Progenitor cell of endocrine pancreas (in vitro differentiated cells): ENCODE data around the gene SULT1C2. TPM values are rescaled to one million over a fixed set of nuclear protein-coding genes. Genes with fewer than 3 reads are reported as not detected.
"Not testable (repeated sequence)": the region's sequence is repeated elsewhere in the genome, so short reads cannot be mapped to it uniquely, and the experiment has no call there.

ENCODE experiments used
- DNase-seq: peaks from one replicate; pipeline ENCODE4 v3.0.0; 2021; ENCODE audit warnings: low spot score; ENCODE audit not compliant: unreplicated experiment
- H3K27ac Mint-ChIP-seq: 2 replicates; pipeline ENCODE4 v1.8.0; 2021; ENCODE audit warnings: mild to moderate bottlenecking, moderate library complexity, mixed read lengths
- H3K27me3 Mint-ChIP-seq: 2 replicates; pipeline ENCODE4 v1.8.0; 2021; ENCODE audit warnings: mixed read lengths
- H3K36me3 Mint-ChIP-seq: 2 replicates; pipeline ENCODE4 v1.8.0; 2022; ENCODE audit warnings: mixed read lengths; ENCODE audit not compliant: insufficient read depth
- H3K4me1 Mint-ChIP-seq: 2 replicates; pipeline ENCODE4 v1.8.0; 2021; ENCODE audit warnings: low read depth, mixed read lengths
- H3K4me3 Mint-ChIP-seq: 2 replicates; pipeline ENCODE4 v1.8.0; 2021; ENCODE audit warnings: low read depth, mild to moderate bottlenecking, moderate library complexity, mixed read lengths
- H3K9me3 Mint-ChIP-seq: 2 replicates; pipeline ENCODE4 v1.8.0; 2021; ENCODE audit warnings: low read depth, mixed read lengths
- CTCF ChIP-seq: fragments of 200-600 bp; sonication (generic); IDR thresholded peaks from one replicate; pipeline ENCODE4 v1.5.0; 2021; ENCODE audit warnings: antibody characterized with exemption, mild to moderate bottlenecking; ENCODE audit not compliant: unreplicated experiment
- total RNA-seq: library from RNA; stranded (reverse); gene quantifications from 2 replicates; pipeline ENCODE4 v1.2.1, GENCODE V29; 2021

SULT1C2 gene
- total RNA-seq, 1 donor from 2014 or later: 15.4 TPM

- TF ChIP-seq CTCF: no peak
- no peak for DNase-seq
- H3K4me3 Mint-ChIP-seq: no peak overlapping the region
- H3K27ac Mint-ChIP-seq: peak overlapping the region; percentile 76
- peaks cover 10% of the 10 kb centered on the region for H3K36me3 Mint-ChIP-seq
- no peaks in the 10 kb centered on the region for H3K9me3 Mint-ChIP-seq
- H3K27me3 Mint-ChIP-seq: no peaks in the 10 kb centered on the region
- peaks cover 13% of the 10 kb centered on the region for H3K4me1 Mint-ChIP-seq
Observed at GRCh38 chr2:108271691-108272253, 16.9 kb upstream of the SULT1C2 start.

- Mint-ChIP-seq H3K4me3 (no peak overlapping the region), H3K4me1 (peaks cover 15% of the 10 kb centered on the region), H3K36me3 (peaks cover 17% of the 10 kb centered on the region), H3K27me3 (no peaks in the 10 kb centered on the region), H3K27ac (peak overlapping the region; percentile 36), H3K9me3 (peaks cover 8% of the 10 kb centered on the region)
- DNase-seq: no peak
- TF ChIP-seq CTCF: no peak
Observed at GRCh38 chr2:108278631-108279030, 10.1 kb upstream of the SULT1C2 start.

- Mint-ChIP-seq H3K27ac (no peak overlapping the region), H3K4me3 (no peak overlapping the region), H3K9me3 (peaks cover 9% of the 10 kb centered on the region), H3K4me1 (peaks cover 15% of the 10 kb centered on the region), H3K36me3 (peaks cover 19% of the 10 kb centered on the region), H3K27me3 (no peaks in the 10 kb centered on the region)
- no peak for DNase-seq
- TF ChIP-seq CTCF: no peak
Observed at GRCh38 chr2:108279468-108279867, 9.2 kb upstream of the SULT1C2 start.

- H3K36me3 Mint-ChIP-seq: peaks cover 26% of the 10 kb centered on the region
- DNase-seq: no peak
- no peak overlapping the region for H3K4me3 Mint-ChIP-seq
- TF ChIP-seq CTCF: no peak
- H3K9me3 Mint-ChIP-seq: peaks cover 15% of the 10 kb centered on the region
- no peaks in the 10 kb centered on the region for H3K27me3 Mint-ChIP-seq
- H3K4me1 Mint-ChIP-seq: peaks cover 15% of the 10 kb centered on the region
- peak overlapping the region; percentile 89 for H3K27ac Mint-ChIP-seq
Observed at GRCh38 chr2:108280466-108280865, 8.2 kb upstream of the SULT1C2 start.

- peaks cover 21% of the 10 kb centered on the region for H3K36me3 Mint-ChIP-seq
- H3K4me1 Mint-ChIP-seq: peaks cover 36% of the 10 kb centered on the region
- H3K9me3 Mint-ChIP-seq: peaks cover 12% of the 10 kb centered on the region
- H3K4me3 Mint-ChIP-seq, H3K27me3 Mint-ChIP-seq, DNase-seq, H3K27ac Mint-ChIP-seq: not testable (repeated sequence)
Observed at GRCh38 chr2:108284566-108284965, 4.1 kb upstream of the SULT1C2 start.

- TF ChIP-seq CTCF: no peak
Observed at GRCh38 chr2:108285616-108286015, 3.1 kb upstream of the SULT1C2 start.

More at GRCh38 chr2:108285616-108286015, 3.1 kb upstream of the SULT1C2 start:
- DNase-seq: no peak
- peaks cover 12% of the 10 kb centered on the region for H3K9me3 Mint-ChIP-seq
- peaks cover 29% of the 10 kb centered on the region for H3K4me1 Mint-ChIP-seq
- no peak overlapping the region for H3K27ac Mint-ChIP-seq
- peaks cover 23% of the 10 kb centered on the region for H3K36me3 Mint-ChIP-seq
- no peak overlapping the region for H3K4me3 Mint-ChIP-seq
- no peaks in the 10 kb centered on the region for H3K27me3 Mint-ChIP-seq
